Measurements from ENCODE around the gene CASP5. TPM values are rescaled to one million over a fixed set of nuclear protein-coding genes. Genes with fewer than 3 reads are reported as not detected.
A peak's percentile ranks its signal among the peaks of the same experiment; 100 is the strongest.

CASP5 gene
- total and polyA plus RNA-seq, 12 donors, result 0.27 to 4.2 (median 0.81) TPM; not detected in 6

GRCh38 chr11:105004021-105004420 lies 18.9 kb downstream of the CASP5 start:
- Histone ChIP-seq H3K27me3 (no peaks in the 10 kb centered on the region), H3K27ac (no peak overlapping the region), H3K36me3 (replicated peaks in 1 of 2) (no peaks in the 10 kb centered on the region), H3K4me3 (no peak overlapping the region), H3K4me1 (replicated peaks in 1 of 2) (no peaks in the 10 kb centered on the region), H3K9me3 (replicated peaks in 1 of 3) (no peaks in the 10 kb centered on the region)
- TF ChIP-seq POLR2A (IDR thresholded peaks at IDR 0.05) (no peak), CTCF (IDR thresholded peaks at IDR 0.05) (no peak)
- WGBS, 4 donors, result 42 to 59% (median 50%) methylated on average over 3 of the region's 3 CpGs
- DNase-seq, result no peak
- intact Hi-C loops (cut with DNase I), result no loop called here

- no peak for DNase-seq
- H3K27me3 ChIP-seq, result no peaks in the 10 kb centered on the region
- H3K4me1 ChIP-seq (replicated peaks in 1 of 2), result no peaks in the 10 kb centered on the region
- WGBS, 4 donors, result 45 to 59% (median 56%) methylated on average over 2 of the region's 2 CpGs
- TF ChIP-seq POLR2A (IDR thresholded peaks at IDR 0.05) (no peak), CTCF (IDR thresholded peaks at IDR 0.05) (no peak)
- no peak overlapping the region for H3K4me3 ChIP-seq
- no peaks in the 10 kb centered on the region for H3K36me3 ChIP-seq (replicated peaks in 1 of 2)
- H3K9me3 ChIP-seq (replicated peaks in 1 of 3), result no peaks in the 10 kb centered on the region
- intact Hi-C loops (cut with DNase I), result no loop called here
- H3K27ac ChIP-seq, result no peak overlapping the region
Observed at GRCh38 chr11:105003151-105003550, 19.8 kb downstream of the CASP5 start.

- Histone ChIP-seq H3K27me3 (no peaks in the 10 kb centered on the region), H3K27ac (no peak overlapping the region), H3K4me1 (replicated peaks in 1 of 2) (no peaks in the 10 kb centered on the region), H3K36me3 (replicated peaks in 1 of 2) (no peaks in the 10 kb centered on the region), H3K4me3 (no peak overlapping the region), H3K9me3 (replicated peaks in 1 of 3) (no peaks in the 10 kb centered on the region)
- peak in 5 of 6 experiments; percentile 28 to 57 (median 53) for TF ChIP-seq CTCF (IDR thresholded peaks at IDR 0.05)
- TF ChIP-seq POLR2A (IDR thresholded peaks at IDR 0.05), result no peak
- intact Hi-C loops (cut with DNase I), result no loop called here
- peak in 2 of 7 donors; percentile 33 for DNase-seq
- 67 to 81% (median 75%) methylated on average over 7 of the region's 7 CpGs for WGBS, 4 donors
Observed at GRCh38 chr11:105000797-105001196, 22.2 kb downstream of the CASP5 start.

GRCh38 chr11:105000167-105000566 lies 22.8 kb downstream of the CASP5 start:
- Histone ChIP-seq H3K36me3 (replicated peaks in 1 of 2) (no peaks in the 10 kb centered on the region), H3K9me3 (replicated peaks in 1 of 3) (no peaks in the 10 kb centered on the region), H3K4me3 (no peak overlapping the region), H3K4me1 (replicated peaks in 1 of 2) (no peaks in the 10 kb centered on the region), H3K27ac (no peak overlapping the region), H3K27me3 (no peaks in the 10 kb centered on the region)
- TF ChIP-seq POLR2A (IDR thresholded peaks at IDR 0.05) (no peak), CTCF (IDR thresholded peaks at IDR 0.05) (no peak)
- WGBS, 4 donors, result 73 to 83% (median 77%) methylated on average over 5 of the region's 5 CpGs
- intact Hi-C loops (cut with DNase I), result no loop called here
- DNase-seq, result peak in 1 of 7 donors; percentile 14

Measured in adrenal gland (tissue), 12 donors.